Mesodermal cell (in vitro differentiated cells): ENCODE data around the gene IL18R1.

Source experiments
- H3K27ac ChIP-seq: 2 replicates; pipeline ENCODE4 v1.7.0; 2013; ENCODE audit warnings: mild to moderate bottlenecking, low read depth, low read length, moderate library complexity; ENCODE audit not compliant: severe bottlenecking
- H3K36me3 ChIP-seq: 2 replicates; pipeline ENCODE4 v1.7.1; 2013; ENCODE audit warnings: mild to moderate bottlenecking, low read length, moderate library complexity; ENCODE audit not compliant: control insufficient read depth, insufficient read depth
- H3K4me1 ChIP-seq: one replicate; pipeline ENCODE4 v1.7.1; 2013; ENCODE audit warnings: mild to moderate bottlenecking, low read length; ENCODE audit not compliant: insufficient read depth, control insufficient read depth, poor library complexity, severe bottlenecking
- H3K4me3 ChIP-seq: 2 replicates; pipeline ENCODE4 v1.7.0; 2013; ENCODE audit warnings: low read length, control low read depth, mild to moderate bottlenecking; ENCODE audit not compliant: insufficient read depth, poor library complexity, severe bottlenecking; ENCODE audit errors: extremely low read depth
- H3K9me3 ChIP-seq: 2 replicates; pipeline ENCODE4 v1.7.1; 2013; ENCODE audit warnings: mild to moderate bottlenecking, low read length, moderate library complexity; ENCODE audit not compliant: control insufficient read depth
- WGBS, 2 experiments: methylation state at CpG; one replicate each; pipeline ENCODE4 v1.1.5; 2013; ENCODE audit warnings: missing lambda C conversion rate in 2 of 2; ENCODE audit not compliant: insufficient coverage in 2 of 2; 5-methylcytosine and 5-hydroxymethylcytosine counted together

IL18R1 gene

GRCh38 chr2:102432386-102432785 is 76.8 kb downstream of the IL18R1 start:
- WGBS, 2 experiments: 80 to 90% methylated on average over 1 to 2 of the region's 2 CpGs
- peaks cover 10% of the 10 kb centered on the region for H3K4me1 ChIP-seq
- H3K36me3 ChIP-seq: no peaks in the 10 kb centered on the region
- H3K9me3 ChIP-seq: no peaks in the 10 kb centered on the region
- H3K4me3 ChIP-seq: no peak overlapping the region
- H3K27ac ChIP-seq: no peak overlapping the region

GRCh38 chr2:102433973-102434654 is 78.5 kb downstream of the IL18R1 start:
- Histone ChIP-seq H3K4me1 (peaks cover 10% of the 10 kb centered on the region), H3K36me3 (no peaks in the 10 kb centered on the region), H3K4me3 (no peak overlapping the region), H3K9me3 (no peaks in the 10 kb centered on the region), H3K27ac (no peak overlapping the region)
- WGBS, 2 experiments: 88 to 100% methylated on average over 1 to 3 of the region's 4 CpGs

GRCh38 chr2:102434655-102435381 is 79.2 kb downstream of the IL18R1 start:
- no peaks in the 10 kb centered on the region for H3K36me3 ChIP-seq
- 100% methylated on average over 1 of the region's 2 CpGs for WGBS, 2 experiments

GRCh38 chr2:102435741-102436140 is 80.1 kb downstream of the IL18R1 start:
- Histone ChIP-seq H3K36me3 (no peaks in the 10 kb centered on the region), H3K4me1 (peaks cover 10% of the 10 kb centered on the region), H3K9me3 (no peaks in the 10 kb centered on the region), H3K27ac (no peak overlapping the region), H3K4me3 (no peak overlapping the region)
- WGBS, 2 experiments: 83% methylated on average over 2 of the region's 2 CpGs; no CpG with 5 or more reads in 1 of the 2 experiments

More at GRCh38 chr2:102434655-102435381, 79.2 kb downstream of the IL18R1 start:
- peaks cover 10% of the 10 kb centered on the region for H3K4me1 ChIP-seq
- H3K9me3 ChIP-seq: no peaks in the 10 kb centered on the region
- no peak overlapping the region for H3K27ac ChIP-seq
- no peak overlapping the region for H3K4me3 ChIP-seq

- no CpG with 5 or more reads among the region's 3 CpGs for WGBS, 2 experiments
- no peaks in the 10 kb centered on the region for H3K36me3 ChIP-seq
- no peak overlapping the region for H3K4me3 ChIP-seq
- H3K4me1 ChIP-seq: peaks cover 10% of the 10 kb centered on the region
- H3K9me3 ChIP-seq: no peaks in the 10 kb centered on the region
- H3K27ac ChIP-seq: no peak overlapping the region
Observed at GRCh38 chr2:102436323-102436722, 80.7 kb downstream of the IL18R1 start.

GRCh38 chr2:102437122-102437521 is 81.5 kb downstream of the IL18R1 start:
- Histone ChIP-seq H3K4me3 (no peak overlapping the region), H3K4me1 (peaks cover 10% of the 10 kb centered on the region), H3K27ac (no peak overlapping the region), H3K36me3 (no peaks in the 10 kb centered on the region), H3K9me3 (no peaks in the 10 kb centered on the region)
- WGBS, 2 experiments: 86 to 92% methylated on average over 2 to 4 of the region's 4 CpGs

- H3K9me3 ChIP-seq: no peaks in the 10 kb centered on the region
- no peak overlapping the region for H3K4me3 ChIP-seq
- H3K27ac ChIP-seq: no peak overlapping the region
- H3K4me1 ChIP-seq: peaks cover 10% of the 10 kb centered on the region
- WGBS, 2 experiments: 92% methylated on average over 2 of the region's 3 CpGs; no CpG with 5 or more reads in 1 of the 2 experiments
- no peaks in the 10 kb centered on the region for H3K36me3 ChIP-seq
Observed at GRCh38 chr2:102438111-102438510, 82.5 kb downstream of the IL18R1 start.

- Histone ChIP-seq H3K9me3 (no peaks in the 10 kb centered on the region), H3K4me3 (no peak overlapping the region), H3K36me3 (no peaks in the 10 kb centered on the region), H3K4me1 (peaks cover 10% of the 10 kb centered on the region), H3K27ac (no peak overlapping the region)
- WGBS, 2 experiments: 85 to 100% methylated on average over 2 of the region's 2 CpGs
Observed at GRCh38 chr2:102438578-102438977, 83.0 kb downstream of the IL18R1 start.

GRCh38 chr2:102439065-102439695 is 83.6 kb downstream of the IL18R1 start:
- 51 to 54% methylated on average over 4 to 5 of the region's 6 CpGs for WGBS, 2 experiments
- Histone ChIP-seq H3K4me3 (no peak overlapping the region), H3K9me3 (no peaks in the 10 kb centered on the region), H3K27ac (no peak overlapping the region), H3K4me1 (peaks cover 10% of the 10 kb centered on the region), H3K36me3 (no peaks in the 10 kb centered on the region)

DNA sequence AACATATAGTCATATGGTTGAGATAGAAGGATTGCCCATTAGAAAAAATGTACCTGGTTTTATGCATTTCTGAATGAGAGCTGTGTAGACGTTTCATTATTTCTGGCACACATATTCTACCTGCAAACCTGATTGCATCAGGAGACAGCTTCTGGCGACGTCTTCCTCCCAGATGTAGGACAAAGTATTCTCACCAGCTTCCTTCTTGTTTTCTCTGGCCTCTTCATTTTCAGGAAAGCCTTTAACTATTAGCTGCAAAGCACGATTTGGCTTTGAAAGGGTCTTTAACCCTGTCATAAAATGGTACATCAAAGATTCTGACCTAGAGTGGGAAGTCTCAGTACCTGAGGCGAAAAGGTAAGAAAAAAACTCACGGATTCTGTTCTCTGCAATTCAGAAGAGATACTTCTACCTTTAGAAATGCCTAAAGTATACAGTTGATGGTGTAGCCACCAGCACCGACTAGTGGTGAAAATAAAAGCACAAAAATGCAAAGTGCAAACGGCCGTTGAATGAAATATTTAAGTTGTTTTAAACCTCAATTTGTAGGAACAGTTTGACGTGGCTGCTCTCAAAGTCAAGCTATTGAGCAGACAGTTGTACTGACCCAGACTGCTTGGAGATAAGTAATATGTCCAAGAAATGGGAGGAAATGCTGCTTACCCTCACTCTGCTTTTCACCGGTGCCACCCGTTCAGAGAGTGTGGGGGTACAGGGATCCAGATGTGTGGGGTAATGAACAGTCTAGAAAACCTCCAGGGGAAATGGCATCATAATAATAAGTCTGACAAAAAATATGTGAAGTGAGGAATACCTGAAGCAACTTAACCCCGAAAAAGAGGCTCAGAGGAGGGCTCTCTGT is 87.6 kb downstream of the IL18R1 start:
- 32 to 57% methylated on average over 8 to 10 of the region's 13 CpGs for WGBS, 2 experiments

More for the DNA sequence above, 87.6 kb downstream of the IL18R1 start:
- Histone ChIP-seq H3K4me1 (no peaks in the 10 kb centered on the region), H3K9me3 (no peaks in the 10 kb centered on the region), H3K36me3 (no peaks in the 10 kb centered on the region), H3K27ac (no peak overlapping the region), H3K4me3 (no peak overlapping the region)
